Left lung (tissue), 10 donors: ENCODE data around the gene TASOR2. TPM values are rescaled to one million over a fixed set of nuclear protein-coding genes. Genes with fewer than 3 reads are reported as not detected.
A peak's percentile ranks its signal among the peaks of the same experiment; 100 is the strongest.

ENCODE experiments used
- ATAC-seq: fragments of 200-7000 bp; cut with Tn5 transposase; one replicate; pipeline ENCODE4 v1.9.1; 2020; ENCODE audit warnings: moderate library complexity
- DNase-seq, 4 donors: peaks; one replicate each; pipeline ENCODE4 v3.0.0-alpha.2; 2013 to 2020
- H3K27ac ChIP-seq, 2 donors: fragments of 200-600 bp; sonication (generic) in 1 of 2; one replicate each; pipeline versions ENCODE4 v1.5.0 to v1.8.0; 2020 to 2021
- H3K27me3 ChIP-seq, 2 donors: fragments of 200-600 bp; sonication (generic) in 1 of 2; one replicate each; pipeline versions ENCODE4 v1.5.0 to v1.8.0; 2020 to 2021
- H3K36me3 ChIP-seq, 2 donors: fragments of 200-600 bp; sonication (generic) in 1 of 2; one replicate each; pipeline versions ENCODE4 v1.5.0 to v1.8.0; 2020 to 2021
- H3K4me1 ChIP-seq, 2 donors: fragments of 200-600 bp; one replicate each; pipeline ENCODE4 v1.8.0; 2021
- H3K4me3 ChIP-seq, 2 donors: fragments of 200-600 bp; sonication (generic) in 1 of 2; one replicate each; pipeline versions ENCODE4 v1.5.0 to v1.8.0; 2020 to 2021; ENCODE audit warnings: mild to moderate bottlenecking in 1 of 2
- H3K9me3 ChIP-seq, 2 donors: fragments of 200-600 bp; sonication (generic) in 1 of 2; one replicate each; pipeline versions ENCODE4 v1.5.0 to v1.8.0; 2020 to 2021
- CTCF ChIP-seq, 2 donors: fragments of 200-600 bp; sonication (generic) in 1 of 2; IDR thresholded peaks; one replicate each; pipeline versions ENCODE4 v1.5.0 to v1.8.0; 2021; ENCODE audit warnings: antibody characterized with exemption in 2 of 2
- intact Hi-C, 2 donors: fragments of 100-400 bp; cut with DNase I; formaldehyde crosslinking; loops; one replicate each; pipeline versions ENCODE4 v1.11.2 to v1.14.2; 2022
- polyA plus RNA-seq, 6 donors: library from polyadenylated mRNA; unstranded; fragments of 120-200 nt; gene quantifications; one replicate each; pipeline ENCODE4 v1.2.1, GENCODE V29; 2013; ENCODE audit not compliant: insufficient read length in 6 of 6
- total RNA-seq, 2 donors: library from RNA; stranded (reverse); fragmentation: NEBNext Ultra II Directional; extraction: Animal tissue kit (Norgen Biotek cat#: 25700); gene quantifications; one replicate each; pipeline ENCODE4 v1.2.1, GENCODE V29; 2021
- donor health status: DM: no; HTN: yes; CAD: no.
- donor health status: DM: no; HTN: no; CAD: no.

The TASOR2 gene
- total and polyA plus RNA-seq, 8 donors = 35.5 to 66.5 (median 39.6) TPM

DNA sequence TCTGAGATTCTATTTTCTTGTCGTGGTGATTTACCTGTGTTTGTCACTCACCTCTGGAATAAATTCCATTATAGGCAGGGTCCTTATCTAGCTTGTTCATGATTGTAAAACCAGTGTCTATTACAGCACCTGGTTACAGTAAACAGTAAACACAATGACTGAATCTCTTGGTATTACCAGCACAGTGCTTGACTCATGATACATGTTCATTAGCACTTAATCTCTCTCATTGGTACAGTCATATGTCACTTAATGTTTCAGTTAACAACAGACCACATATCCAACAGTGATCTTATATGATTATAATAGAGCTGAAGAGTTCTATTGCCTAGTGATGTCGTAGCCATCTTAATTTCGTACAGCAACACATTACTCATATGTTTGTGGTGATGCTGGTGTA lies 1.6 kb upstream of the TASOR2 start:
- peaks cover 8 to 24% of the 10 kb centered on the region in 2 donors for H3K4me1 ChIP-seq
- intact Hi-C loops = no loop called here
- TF ChIP-seq CTCF (IDR thresholded peaks at IDR 0.05) = no peak

DNA sequence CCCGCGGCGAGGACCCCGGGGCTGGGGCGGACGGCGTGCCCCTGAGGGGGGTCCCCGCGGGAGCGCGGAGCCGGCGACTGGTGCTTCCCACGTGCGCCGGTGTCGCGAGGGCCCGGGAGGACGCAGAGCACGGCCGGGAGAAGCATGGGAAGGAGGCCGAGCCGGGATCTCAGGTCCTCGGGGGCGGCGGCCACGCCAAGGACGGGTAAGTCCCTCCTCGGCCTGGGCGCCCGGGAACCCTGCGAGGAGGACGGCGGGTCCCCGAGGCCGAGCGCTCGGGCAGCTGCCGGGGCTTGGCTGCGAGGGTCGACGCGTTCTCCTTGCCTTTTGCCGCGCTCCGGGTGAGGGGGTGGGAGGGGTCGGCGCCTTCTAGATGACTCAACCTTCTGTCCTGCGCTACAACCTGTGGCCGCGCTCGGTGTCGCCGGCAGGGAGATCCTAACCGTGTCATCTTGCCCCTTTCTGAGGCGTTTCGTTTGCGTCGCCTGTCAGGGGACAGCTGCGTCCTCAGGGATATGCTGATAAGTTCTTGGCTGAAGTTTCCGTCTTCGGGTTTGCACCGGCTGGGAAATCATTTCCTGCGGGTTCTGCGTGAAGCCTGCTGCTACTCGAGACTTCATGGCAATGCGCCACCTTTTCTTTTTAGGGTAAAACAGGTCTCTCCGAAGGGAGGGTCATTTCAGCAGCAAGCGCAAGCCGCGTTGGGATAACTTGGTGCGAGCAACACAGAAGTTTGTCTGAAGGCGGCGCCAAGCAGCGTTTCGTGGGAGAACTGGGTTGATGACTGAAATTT lies 529 bp downstream of the TASOR2 start:
- peak in 1 of 2 donors; percentile 41 for TF ChIP-seq CTCF (IDR thresholded peaks at IDR 0.05)
- peak overlapping the region; percentile 84 to 96 for H3K27ac ChIP-seq
- peak; percentile 70 for ATAC-seq
- H3K9me3 ChIP-seq = no peaks in the 10 kb centered on the region
- H3K4me3 ChIP-seq = peak overlapping the region; percentile 96 to 99
- H3K36me3 ChIP-seq = no peaks in the 10 kb centered on the region
- intact Hi-C loops = loop anchor here in 1 of 2 donors (5.0 kb wide), 1 partner anchor 187 kb away; no protein-coding TSS in a partner anchor
- no peaks in the 10 kb centered on the region for H3K27me3 ChIP-seq
- DNase-seq = peak; percentile 46 to 84 (median 72)
- peaks cover 8 to 24% of the 10 kb centered on the region in 2 donors for H3K4me1 ChIP-seq

More for the DNA sequence above, 1.6 kb upstream of the TASOR2 start:
- no peaks in the 10 kb centered on the region for H3K36me3 ChIP-seq
- no peaks in the 10 kb centered on the region for H3K27me3 ChIP-seq
- ATAC-seq = no peak
- no peak for DNase-seq
- no peak overlapping the region for H3K27ac ChIP-seq
- no peak overlapping the region for H3K4me3 ChIP-seq
- H3K9me3 ChIP-seq = no peaks in the 10 kb centered on the region

GRCh38 chr10:5685764-5686240 lies 1.2 kb downstream of the TASOR2 start:
- Histone ChIP-seq H3K27me3 (no peaks in the 10 kb centered on the region), H3K4me1 (peaks cover 8 to 24% of the 10 kb centered on the region in 2 donors), H3K36me3 (no peaks in the 10 kb centered on the region), H3K9me3 (no peaks in the 10 kb centered on the region), H3K27ac (peak overlapping the region; percentile 84 to 96), H3K4me3 (peak overlapping the region; percentile 96 to 99)
- intact Hi-C loops = loop anchor here in 1 of 2 donors (5.0 kb wide), 1 partner anchor 186 kb away; no protein-coding TSS in a partner anchor
- peak; percentile 6 for ATAC-seq
- no peak for TF ChIP-seq CTCF (IDR thresholded peaks at IDR 0.05)
- DNase-seq = peak in 1 of 4 donors; percentile 21

DNA sequence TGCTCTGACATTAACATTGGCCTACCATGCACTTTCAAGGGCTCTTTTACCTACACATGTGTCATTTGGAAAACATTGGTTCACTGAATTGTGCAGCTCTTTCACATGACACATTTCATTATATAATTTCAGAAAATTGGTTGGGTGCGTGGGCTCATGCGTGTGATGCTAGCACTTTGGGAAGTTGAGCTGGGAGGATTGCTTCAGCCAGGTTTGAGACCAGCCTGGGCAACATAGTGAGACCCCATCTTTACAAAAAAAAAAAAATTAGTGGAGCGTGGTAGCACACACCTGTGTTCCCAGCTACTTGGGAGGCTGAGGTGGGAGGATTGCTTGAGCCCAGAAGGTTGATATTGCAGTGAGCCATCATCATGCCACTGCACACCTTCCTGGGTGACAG lies 3.9 kb downstream of the TASOR2 start:
- no peak for DNase-seq
- Histone ChIP-seq H3K36me3 (no peaks in the 10 kb centered on the region), H3K4me3 (no peak overlapping the region), H3K9me3 (no peaks in the 10 kb centered on the region), H3K27ac (no peak overlapping the region), H3K27me3 (no peaks in the 10 kb centered on the region), H3K4me1 (peaks cover 8 to 46% of the 10 kb centered on the region in 2 donors)
- ATAC-seq = no peak
- intact Hi-C loops = loop anchor here in 1 of 2 donors (5.0 kb wide), 1 partner anchor 184 kb away; no protein-coding TSS in a partner anchor
- no peak for TF ChIP-seq CTCF (IDR thresholded peaks at IDR 0.05)

DNA sequence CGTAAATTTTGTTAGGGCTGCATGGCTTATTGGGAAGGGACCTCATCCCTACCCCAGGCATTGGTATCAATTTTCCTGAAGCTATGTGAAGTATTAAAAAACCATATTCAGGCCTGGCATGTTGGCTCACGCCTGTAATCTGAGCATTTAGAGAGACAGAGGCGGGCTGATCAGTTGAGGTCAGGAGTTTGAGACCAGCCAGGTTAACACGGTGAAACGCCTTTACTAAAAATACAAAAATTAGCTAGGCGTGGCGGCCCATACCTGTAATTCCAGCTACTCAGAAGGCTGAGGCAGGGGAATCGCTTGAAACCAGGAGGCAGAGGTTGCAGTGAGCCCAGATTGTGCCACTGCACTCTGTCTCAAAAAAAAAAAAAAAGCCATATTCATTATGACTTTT lies 7.1 kb downstream of the TASOR2 start:
- intact Hi-C loops = no loop called here
- H3K36me3 ChIP-seq = no peaks in the 10 kb centered on the region
- no peak for DNase-seq
- peaks cover 3 to 39% of the 10 kb centered on the region in 2 donors for H3K4me1 ChIP-seq
- H3K27me3 ChIP-seq = no peaks in the 10 kb centered on the region
- no peaks in the 10 kb centered on the region for H3K9me3 ChIP-seq
- TF ChIP-seq CTCF (IDR thresholded peaks at IDR 0.05) = no peak
- no peak for ATAC-seq
- H3K4me3 ChIP-seq = no peak overlapping the region
- H3K27ac ChIP-seq = no peak overlapping the region
